LNCAP (cell line): Measurements from ENCODE around the gene HS1BP3.
A peak's percentile ranks its signal among the peaks of the same experiment; 100 is the strongest.

Experiments used
- TF ChIP-seq, protein P1 (sequence below): fragments of 450-650 bp; IDR thresholded peaks from 2 replicates; pipeline ENCODE4 v1.5.1; 2017; ENCODE audit warnings: mild to moderate bottlenecking

HS1BP3 gene, protein sequence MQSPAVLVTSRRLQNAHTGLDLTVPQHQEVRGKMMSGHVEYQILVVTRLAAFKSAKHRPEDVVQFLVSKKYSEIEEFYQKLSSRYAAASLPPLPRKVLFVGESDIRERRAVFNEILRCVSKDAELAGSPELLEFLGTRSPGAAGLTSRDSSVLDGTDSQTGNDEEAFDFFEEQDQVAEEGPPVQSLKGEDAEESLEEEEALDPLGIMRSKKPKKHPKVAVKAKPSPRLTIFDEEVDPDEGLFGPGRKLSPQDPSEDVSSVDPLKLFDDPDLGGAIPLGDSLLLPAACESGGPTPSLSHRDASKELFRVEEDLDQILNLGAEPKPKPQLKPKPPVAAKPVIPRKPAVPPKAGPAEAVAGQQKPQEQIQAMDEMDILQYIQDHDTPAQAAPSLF

DNA sequence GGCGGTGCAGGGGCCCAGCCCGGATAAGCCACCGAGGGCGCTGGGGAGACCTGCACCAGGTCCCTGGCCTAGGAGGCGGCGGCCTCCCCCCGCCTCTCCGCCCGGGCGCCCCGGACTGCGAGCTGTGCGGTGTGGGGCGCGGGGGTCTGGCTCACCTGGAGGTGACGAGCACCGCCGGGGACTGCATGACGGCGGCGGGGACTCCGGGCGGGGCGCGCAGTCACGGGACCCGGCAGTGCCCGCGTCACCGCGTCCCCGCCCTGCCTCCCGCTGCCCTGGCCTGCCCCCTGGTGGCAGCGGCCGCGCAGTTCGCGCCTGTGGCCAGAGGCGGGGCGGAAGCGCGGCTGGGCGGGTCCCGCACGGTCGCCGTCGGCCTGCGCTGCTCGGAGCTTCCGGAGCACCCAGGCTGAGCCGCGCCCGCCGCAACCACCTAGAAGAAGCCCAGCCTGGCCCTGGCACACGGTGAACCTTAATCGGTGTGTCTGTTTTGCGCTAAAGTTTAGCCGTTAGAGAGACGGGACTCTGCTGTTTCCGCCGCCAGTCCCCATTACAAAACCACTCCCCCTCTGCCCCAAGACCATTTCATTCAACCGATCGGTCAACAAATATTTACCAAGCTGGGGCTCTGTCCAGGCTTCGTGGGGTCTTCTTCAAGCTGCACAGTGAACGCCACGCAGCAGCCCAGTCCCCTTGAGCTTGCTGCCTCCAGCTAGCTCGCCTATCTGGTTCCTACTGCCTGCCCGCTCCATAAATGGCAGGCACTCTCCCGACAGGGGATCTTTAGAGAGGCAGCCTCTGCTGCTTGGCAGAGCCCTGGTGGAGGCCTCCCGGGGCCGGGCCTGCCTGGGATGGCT is at the start of gene HS1BP3:
Gene HS1BP3 (minus strand): TSS at position 222 of the 854 bp plus-strand sequence. CDS start 35 bp downstream, at position 187.
- TF ChIP-seq, protein P1, sequence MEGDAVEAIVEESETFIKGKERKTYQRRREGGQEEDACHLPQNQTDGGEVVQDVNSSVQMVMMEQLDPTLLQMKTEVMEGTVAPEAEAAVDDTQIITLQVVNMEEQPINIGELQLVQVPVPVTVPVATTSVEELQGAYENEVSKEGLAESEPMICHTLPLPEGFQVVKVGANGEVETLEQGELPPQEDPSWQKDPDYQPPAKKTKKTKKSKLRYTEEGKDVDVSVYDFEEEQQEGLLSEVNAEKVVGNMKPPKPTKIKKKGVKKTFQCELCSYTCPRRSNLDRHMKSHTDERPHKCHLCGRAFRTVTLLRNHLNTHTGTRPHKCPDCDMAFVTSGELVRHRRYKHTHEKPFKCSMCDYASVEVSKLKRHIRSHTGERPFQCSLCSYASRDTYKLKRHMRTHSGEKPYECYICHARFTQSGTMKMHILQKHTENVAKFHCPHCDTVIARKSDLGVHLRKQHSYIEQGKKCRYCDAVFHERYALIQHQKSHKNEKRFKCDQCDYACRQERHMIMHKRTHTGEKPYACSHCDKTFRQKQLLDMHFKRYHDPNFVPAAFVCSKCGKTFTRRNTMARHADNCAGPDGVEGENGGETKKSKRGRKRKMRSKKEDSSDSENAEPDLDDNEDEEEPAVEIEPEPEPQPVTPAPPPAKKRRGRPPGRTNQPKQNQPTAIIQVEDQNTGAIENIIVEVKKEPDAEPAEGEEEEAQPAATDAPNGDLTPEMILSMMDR: peak; percentile 82

DNA sequence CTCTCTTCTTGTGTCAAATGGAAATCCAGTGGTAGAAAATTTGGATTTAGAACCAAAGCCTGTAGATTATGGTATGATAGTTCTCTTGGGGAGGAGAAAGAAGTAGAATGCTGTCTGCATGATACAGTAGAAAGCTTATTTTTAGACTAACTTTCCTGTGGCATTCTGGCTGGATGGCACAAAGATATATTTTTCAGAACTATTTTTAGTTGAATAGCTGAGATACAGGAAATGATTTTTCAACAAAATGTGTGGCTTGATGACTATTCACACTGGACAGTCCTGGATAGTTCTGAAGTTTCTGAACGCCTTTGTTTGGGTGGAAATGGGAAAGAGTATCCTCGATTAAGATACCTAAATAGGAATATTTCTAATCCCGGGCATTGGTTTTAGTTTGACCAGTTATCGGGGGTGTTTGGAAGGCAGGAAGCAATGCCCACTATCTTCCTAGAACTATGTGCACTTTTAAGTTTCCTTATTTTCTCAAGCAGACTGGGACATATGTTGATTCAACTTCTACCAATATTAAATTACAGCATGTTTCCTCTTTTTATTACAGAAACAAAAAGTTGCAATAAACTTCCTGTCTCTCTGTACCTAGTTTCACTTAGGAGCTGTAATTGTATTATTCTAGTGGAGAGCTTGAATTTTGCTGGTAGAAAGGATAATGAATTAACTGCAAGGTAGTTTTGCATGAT is 48.2 kb upstream of the HS1BP3 start:
- TF ChIP-seq, protein P1: no peak

DNA sequence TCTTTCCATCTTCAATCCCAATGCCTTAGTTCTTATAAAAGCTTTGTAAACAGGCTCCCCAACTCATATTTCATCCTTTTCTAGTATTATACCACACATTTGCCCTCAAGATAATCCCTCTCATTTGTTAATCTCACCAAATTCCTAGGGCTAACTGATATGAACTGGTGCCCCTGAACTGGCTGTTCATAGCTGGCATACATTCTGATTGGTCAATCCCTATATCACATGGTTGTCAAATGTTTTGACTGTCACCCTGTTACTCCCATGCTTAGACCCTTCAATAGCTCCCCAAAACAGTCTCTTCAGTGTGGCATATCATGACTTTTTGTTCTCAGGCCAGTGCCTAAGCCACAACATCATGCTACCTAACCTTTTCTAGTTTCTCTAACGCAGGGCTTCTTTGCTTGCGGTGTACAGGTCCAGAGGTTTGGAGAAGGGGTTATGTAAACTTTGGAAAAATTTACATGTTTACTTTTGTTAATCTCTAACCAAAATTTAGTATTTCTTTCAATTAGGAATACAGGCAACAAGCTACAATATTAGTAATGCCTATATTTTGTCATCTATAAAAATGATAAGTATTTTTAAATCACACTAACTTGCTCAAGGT is 46.5 kb upstream of the HS1BP3 start:
- TF ChIP-seq, protein P1: no peak

DNA sequence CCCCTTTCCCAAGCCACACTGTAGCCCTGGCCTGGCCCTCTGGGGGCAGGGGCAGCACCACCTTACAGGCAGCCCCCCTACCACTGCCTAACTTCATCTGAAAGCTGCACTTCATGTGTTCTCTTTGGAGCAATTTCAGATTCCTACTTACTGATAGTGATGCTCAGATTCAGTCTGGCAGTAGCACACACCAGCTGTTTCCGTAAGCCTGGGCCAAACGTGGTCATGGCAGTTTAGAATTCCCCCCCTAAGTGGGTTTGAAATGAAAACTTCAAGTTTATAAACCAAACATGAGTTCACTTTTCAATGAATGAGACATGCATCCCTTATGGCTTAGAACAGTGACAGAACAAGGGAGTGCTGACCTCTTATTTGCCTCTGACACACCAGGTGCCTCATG is 45.5 kb upstream of the HS1BP3 start:
- TF ChIP-seq, protein P1: no peak

DNA sequence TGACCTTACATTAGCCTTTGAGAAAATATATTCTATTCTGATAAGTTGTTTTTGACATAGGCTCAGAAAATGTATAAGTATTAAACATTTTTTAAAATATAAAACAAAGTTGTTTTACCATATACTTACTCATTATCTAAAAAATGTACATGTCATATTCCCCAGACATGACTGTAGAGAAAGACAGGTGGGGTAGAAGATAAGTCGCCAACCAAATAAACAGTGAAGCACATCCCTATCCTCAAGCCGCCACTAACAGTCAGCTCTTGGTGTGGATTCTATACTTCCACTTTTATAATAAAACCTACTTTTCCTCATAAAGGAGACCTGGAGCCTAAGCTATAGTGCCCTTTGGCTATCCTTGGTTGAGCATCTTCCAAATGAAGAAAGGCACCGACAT is 42.4 kb upstream of the HS1BP3 start:
- TF ChIP-seq, protein P1: no peak

DNA sequence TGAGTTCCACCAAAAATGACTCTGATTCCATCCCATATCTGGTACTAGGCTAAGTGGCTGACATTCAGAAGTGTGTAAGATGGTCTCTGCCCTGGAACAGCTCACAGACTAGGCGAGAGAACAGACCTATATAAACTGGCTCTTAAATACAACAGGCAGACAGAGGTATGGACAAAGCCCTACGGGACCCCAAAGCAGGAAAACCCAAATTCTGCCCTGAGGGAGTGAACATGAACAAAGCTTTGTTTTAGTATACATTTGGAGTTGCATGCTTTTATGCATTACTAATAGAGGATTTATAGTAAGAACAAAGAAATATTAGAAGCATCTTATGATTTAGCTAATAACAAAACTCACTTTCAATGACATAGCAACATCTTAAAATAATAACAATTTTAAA is 41.2 kb upstream of the HS1BP3 start:
- TF ChIP-seq, protein P1: no peak
